Hair follicle dermal papilla cell (primary cell): Measurements from ENCODE around the gene C7orf33. TPM values are rescaled to one million over a fixed set of nuclear protein-coding genes. Genes with fewer than 3 reads are reported as not detected.

Experiments used
- total RNA-seq: library from RNA; depleted of rRNA; stranded (reverse); fragments of >200 nt; gene quantifications from 2 replicates; pipeline ENCODE4 v1.2.3, GENCODE V29; 2012

The C7orf33 gene
- not detected in 2 replicates for total RNA-seq

GRCh38 chr7:148590471-148590870, at the start of gene C7orf33:
Gene C7orf33 (plus strand): TSS chr7:148590766. CDS start chr7:148590926, 160 bp downstream.

Other genes with a start within 250 kb of the C7orf33 start
- 46.3 and 51.9 TPM in 2 replicates for gene CUL1, start 108.1 kb downstream of the C7orf33 start, total RNA-seq